PC-3 (cell line): ENCODE data around the gene PER2. TPM values are rescaled to one million over a fixed set of nuclear protein-coding genes. Genes with fewer than 3 reads are reported as not detected.

Experiments used
- ATAC-seq: fragments of 200-7000 bp; cut with Tn5 transposase; 2 replicates; pipeline ENCODE4 v1.9.1; 2020; ENCODE audit warnings: mild to moderate bottlenecking, moderate library complexity
- BruUV-seq: library from RNA; stranded (reverse); fragments of 400-500 nt; replicated peaks from 2 replicates; lab custom pipeline; 2021; lab: Mats Ljungman, UMichigan
- CTCF ChIA-PET: fragments of 300-600 bp; sonication (Branson Sonifier 250); formaldehyde crosslinking; loops from one replicate; lab custom pipeline; 2022; ENCODE audit warnings: antibody characterized with exemption; lab: Charles Lee
- POLR2A ChIA-PET: fragments of 300-600 bp; sonication (Branson Sonifier 250); formaldehyde crosslinking; loops from one replicate; lab custom pipeline; 2022; ENCODE audit warnings: antibody characterized with exemption; ENCODE audit not compliant: unreplicated experiment; lab: Charles Lee
- DNase-seq: peaks from one replicate; pipeline ENCODE4 v3.0.0-alpha.2; 2015
- H2AFZ ChIP-seq: fragments of 300-600 bp; sonication (generic); 2 replicates; pipeline ENCODE4 v1.6.0; 2016; ENCODE audit warnings: antibody characterized with exemption, low read length
- H3F3A ChIP-seq: fragments of 300-600 bp; sonication (generic); one replicate; pipeline ENCODE4 v1.6.0; 2017; ENCODE audit warnings: antibody characterized with exemption, low read length, control low read depth, mild to moderate bottlenecking; ENCODE audit not compliant: unreplicated experiment
- H3K27ac ChIP-seq: fragments of 300-600 bp; sonication (generic); 2 replicates; pipeline ENCODE4 v1.5.1; 2016; ENCODE audit warnings: mild to moderate bottlenecking, low read length
- H3K27me3 ChIP-seq: fragments of 300-600 bp; sonication (generic); 2 replicates; pipeline ENCODE4 v1.6.1; 2016; ENCODE audit warnings: low read length, mixed read lengths
- H3K36me3 ChIP-seq: fragments of 300-600 bp; sonication (generic); 2 replicates; pipeline ENCODE4 v1.6.1; 2016; ENCODE audit warnings: low read depth, mixed run types, low read length, mixed read lengths
- H3K4me1 ChIP-seq: fragments of 300-600 bp; sonication (generic); 2 replicates; pipeline ENCODE4 v1.5.1; 2016; ENCODE audit warnings: low read length; ENCODE audit not compliant: insufficient read depth
- H3K4me2 ChIP-seq: fragments of 300-600 bp; sonication (generic); 2 replicates; pipeline ENCODE4 v1.6.0; 2016; ENCODE audit warnings: low read length
- H3K4me3 ChIP-seq: fragments of 300-600 bp; sonication (generic); 2 replicates; pipeline ENCODE4 v1.5.1; 2016; ENCODE audit warnings: mild to moderate bottlenecking, low read length, mixed read lengths
- H3K79me2 ChIP-seq: fragments of 300-600 bp; sonication (generic); 2 replicates; pipeline ENCODE4 v1.6.1; 2017; ENCODE audit warnings: low read length, mixed read lengths
- H3K9ac ChIP-seq: fragments of 300-600 bp; sonication (generic); 2 replicates; pipeline ENCODE4 v1.6.0; 2016; ENCODE audit warnings: mild to moderate bottlenecking, low read length
- H3K9me2 ChIP-seq: fragments of 300-600 bp; sonication (generic); replicated peaks from 2 replicates; pipeline ENCODE4 v1.6.1; 2016; ENCODE audit warnings: mixed run types, low read length, mixed read lengths
- H3K9me3 ChIP-seq: fragments of 300-600 bp; sonication (generic); 2 replicates; pipeline ENCODE4 v1.6.1; 2016; ENCODE audit warnings: low read length, mixed read lengths
- H4K20me1 ChIP-seq: fragments of 300-600 bp; sonication (generic); 2 replicates; pipeline ENCODE4 v1.6.1; 2016; ENCODE audit warnings: low read length, mixed read lengths
- CTCF ChIP-seq: fragments of 300-600 bp; sonication (generic); conservative IDR thresholded peaks from 2 replicates; pipeline ENCODE4 v1.5.1; 2017; ENCODE audit warnings: antibody characterized with exemption, low read depth, mild to moderate bottlenecking, low read length
- EZH2 ChIP-seq: fragments of 300-600 bp; sonication (generic); IDR thresholded peaks from one replicate; pipeline ENCODE4 v1.6.1; 2017; ENCODE audit warnings: antibody characterized with exemption, mild to moderate bottlenecking, low read length; ENCODE audit not compliant: unreplicated experiment
- EZH2phosphoT487 ChIP-seq: fragments of 300-600 bp; sonication (generic); IDR thresholded peaks from 2 replicates; pipeline ENCODE4 v1.6.1; 2018; ENCODE audit warnings: mild to moderate bottlenecking, antibody characterized with exemption, low read length, borderline replicate concordance
- intact Hi-C: fragments of 100-400 bp; cut with micrococcal nuclease; formaldehyde crosslinking; loops from 2 replicates; pipeline ENCODE4 v1.9.0; 2023
- total RNA-seq: library from RNA; depleted of rRNA; stranded (reverse); fragments of >200 nt; gene quantifications from 2 replicates; pipeline ENCODE4 v1.2.3, GENCODE V29; 2014

PER2 gene
- total RNA-seq, 1 experiment from 2014 or later = 8.6 TPM

GRCh38 chr2:238284802-238285515 lies 3.5 kb downstream of the PER2 start:
- ChIA-PET CTCF (interaction anchor here (1.6 kb wide), 1 partner anchor 21 kb away, joined by 5 read pairs; no protein-coding TSS in a partner anchor), POLR2A (no interaction called here)
- H3K4me3 ChIP-seq = peak overlapping the region; percentile 80
- ATAC-seq = no peak
- intact Hi-C loops = no loop called here
- no peak overlapping the region for H2AFZ ChIP-seq
- H4K20me1 ChIP-seq = peaks cover 19% of the 10 kb centered on the region
- H3K27ac ChIP-seq = peak overlapping the region; percentile 94
- H3K4me1 ChIP-seq = peaks cover 38% of the 10 kb centered on the region
- H3K9me2 ChIP-seq = no peaks in the 10 kb centered on the region
- peak overlapping the region; percentile 98 for H3K9ac ChIP-seq
- no peak for TF ChIP-seq CTCF
- no peak for TF ChIP-seq EZH2
- no peak for TF ChIP-seq EZH2phosphoT487
- H3K79me2 ChIP-seq = peaks cover 78% of the 10 kb centered on the region
- H3K9me3 ChIP-seq = no peaks in the 10 kb centered on the region
- DNase-seq = no peak
- H3F3A ChIP-seq = peaks cover 4% of the 10 kb centered on the region
- H3K36me3 ChIP-seq = no peaks in the 10 kb centered on the region
- BruUV-seq = no TSS peak
- peak overlapping the region; percentile 89 for H3K4me2 ChIP-seq
- no peaks in the 10 kb centered on the region for H3K27me3 ChIP-seq

GRCh38 chr2:238282861-238283738 lies 5.3 kb downstream of the PER2 start:
- TF ChIP-seq CTCF (no peak), EZH2 (no peak)
- no peaks in the 10 kb centered on the region for H3K9me3 ChIP-seq
- no peak overlapping the region for H3K27ac ChIP-seq
- no peak overlapping the region for H2AFZ ChIP-seq
- DNase-seq = no peak
- peaks cover 27% of the 10 kb centered on the region for H3K4me1 ChIP-seq
- BruUV-seq = no TSS peak
- H3K79me2 ChIP-seq = peaks cover 94% of the 10 kb centered on the region
- ChIA-PET CTCF (no interaction called here), POLR2A (no interaction called here)
- H3K4me2 ChIP-seq = no peak overlapping the region
- H3F3A ChIP-seq = peaks cover 4% of the 10 kb centered on the region
- ATAC-seq = no peak
- no peaks in the 10 kb centered on the region for H3K27me3 ChIP-seq
- no peaks in the 10 kb centered on the region for H3K36me3 ChIP-seq
- H3K4me3 ChIP-seq = no peak overlapping the region
- peaks cover 29% of the 10 kb centered on the region for H4K20me1 ChIP-seq
- no peaks in the 10 kb centered on the region for H3K9me2 ChIP-seq
- H3K9ac ChIP-seq = no peak overlapping the region
- intact Hi-C loops = no loop called here
